ENCODE results near the gene SLF2. TPM values are rescaled to one million over a fixed set of nuclear protein-coding genes. Genes with fewer than 3 reads are reported as not detected.
"Not testable (repeated sequence)": the region's sequence is repeated elsewhere in the genome, so short reads cannot be mapped to it uniquely, and the experiment has no call there.

The SLF2 gene
- total RNA-seq, 3 donors from 2014 or later (not counting 1 experiment from before 2014, with no cell fraction given): 24.2 to 35.4 (median 30.9) TPM

GRCh38 chr10:100972115-100972903, 59.5 kb downstream of the SLF2 start:
- H3K4me1 Mint-ChIP-seq: peaks cover 9 to 27% of the 10 kb centered on the region in 2 donors
- no peak overlapping the region for H3K4me3 Mint-ChIP-seq

DNA sequence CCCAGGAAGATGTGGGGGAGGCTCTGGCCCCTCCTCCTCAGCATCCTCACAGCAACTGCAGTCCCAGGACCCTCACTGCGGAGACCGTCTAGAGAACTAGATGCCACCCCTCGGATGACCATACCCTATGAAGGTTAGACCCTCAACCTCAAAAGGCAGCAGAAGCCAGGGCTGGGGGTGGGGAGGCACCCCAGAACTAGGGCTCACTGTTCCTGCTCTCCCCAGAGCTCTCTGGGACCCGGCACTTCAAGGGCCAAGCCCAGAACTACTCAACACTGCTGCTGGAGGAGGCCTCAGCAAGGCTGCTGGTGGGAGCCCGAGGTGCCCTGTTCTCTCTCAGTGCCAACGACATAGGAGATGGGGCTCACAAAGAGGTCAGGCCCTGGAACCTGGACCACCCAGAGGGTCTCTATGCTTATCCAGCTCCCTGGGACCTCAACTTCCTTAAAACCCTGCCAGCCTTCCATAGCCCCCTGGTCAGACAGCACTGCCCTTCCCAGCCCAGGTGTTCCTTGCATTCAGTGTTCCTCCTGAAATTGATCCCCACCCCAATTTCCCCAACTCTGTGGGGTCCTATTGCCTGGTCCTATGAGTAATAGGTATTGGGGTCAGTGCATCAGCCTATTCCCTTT, 60.3 kb downstream of the SLF2 start:
- H3K4me1 ChIP-seq (ENCODE audit: control insufficient read depth, insufficient read depth, low read length): peaks cover 14% of the 10 kb centered on the region
- ATAC-seq (no peak), DNase-seq (no peak)
- TF ChIP-seq, protein P1, sequence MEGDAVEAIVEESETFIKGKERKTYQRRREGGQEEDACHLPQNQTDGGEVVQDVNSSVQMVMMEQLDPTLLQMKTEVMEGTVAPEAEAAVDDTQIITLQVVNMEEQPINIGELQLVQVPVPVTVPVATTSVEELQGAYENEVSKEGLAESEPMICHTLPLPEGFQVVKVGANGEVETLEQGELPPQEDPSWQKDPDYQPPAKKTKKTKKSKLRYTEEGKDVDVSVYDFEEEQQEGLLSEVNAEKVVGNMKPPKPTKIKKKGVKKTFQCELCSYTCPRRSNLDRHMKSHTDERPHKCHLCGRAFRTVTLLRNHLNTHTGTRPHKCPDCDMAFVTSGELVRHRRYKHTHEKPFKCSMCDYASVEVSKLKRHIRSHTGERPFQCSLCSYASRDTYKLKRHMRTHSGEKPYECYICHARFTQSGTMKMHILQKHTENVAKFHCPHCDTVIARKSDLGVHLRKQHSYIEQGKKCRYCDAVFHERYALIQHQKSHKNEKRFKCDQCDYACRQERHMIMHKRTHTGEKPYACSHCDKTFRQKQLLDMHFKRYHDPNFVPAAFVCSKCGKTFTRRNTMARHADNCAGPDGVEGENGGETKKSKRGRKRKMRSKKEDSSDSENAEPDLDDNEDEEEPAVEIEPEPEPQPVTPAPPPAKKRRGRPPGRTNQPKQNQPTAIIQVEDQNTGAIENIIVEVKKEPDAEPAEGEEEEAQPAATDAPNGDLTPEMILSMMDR (IDR thresholded peaks at IDR 0.05): no peak
- no peaks in the 10 kb centered on the region for H3K9me3 Mint-ChIP-seq
- H3K27me3 ChIP-seq (ENCODE audit: control insufficient read depth, insufficient read depth, low read length): no peaks in the 10 kb centered on the region
- H3K36me3 Mint-ChIP-seq: no peaks in the 10 kb centered on the region
- H3K4me3 Mint-ChIP-seq: no peak overlapping the region
- H3K4me1 Mint-ChIP-seq: peaks cover 9 to 27% of the 10 kb centered on the region in 2 donors
- no peak overlapping the region for H3K27ac ChIP-seq (ENCODE audit: low read length)
- no peaks in the 10 kb centered on the region for H3K36me3 ChIP-seq (ENCODE audit: control insufficient read depth, insufficient read depth, low read length)
- intact Hi-C loops (cut with micrococcal nuclease): no loop called here
- H3K9me3 ChIP-seq (ENCODE audit: control insufficient read depth, insufficient read depth, low read length): no peaks in the 10 kb centered on the region
- no peak overlapping the region for H3K27ac Mint-ChIP-seq
- no peaks in the 10 kb centered on the region for H3K27me3 Mint-ChIP-seq (ENCODE audit: low read depth in 2 of 2)
- no peak overlapping the region for H3K4me3 ChIP-seq (ENCODE audit: low read length)
- 92% methylated on average over 6 of the region's 6 CpGs for WGBS (ENCODE audit: insufficient coverage)

More at GRCh38 chr10:100972115-100972903, 59.5 kb downstream of the SLF2 start:
- H3K4me3 ChIP-seq (ENCODE audit: low read length): no peak overlapping the region
- no peaks in the 10 kb centered on the region for H3K9me3 Mint-ChIP-seq
- H3K27me3 ChIP-seq (ENCODE audit: control insufficient read depth, insufficient read depth, low read length): no peaks in the 10 kb centered on the region
- H3K36me3 ChIP-seq (ENCODE audit: control insufficient read depth, insufficient read depth, low read length): no peaks in the 10 kb centered on the region
- no peaks in the 10 kb centered on the region for H3K9me3 ChIP-seq (ENCODE audit: control insufficient read depth, insufficient read depth, low read length)
- WGBS (ENCODE audit: insufficient coverage): 89% methylated on average over 13 of the region's 13 CpGs
- H3K27ac ChIP-seq (ENCODE audit: low read length): no peak overlapping the region
- intact Hi-C loops (cut with micrococcal nuclease): no loop called here
- TF ChIP-seq, protein P1 (IDR thresholded peaks at IDR 0.05): no peak
- H3K27ac Mint-ChIP-seq: no peak overlapping the region
- no peaks in the 10 kb centered on the region for H3K36me3 Mint-ChIP-seq
- no peaks in the 10 kb centered on the region for H3K27me3 Mint-ChIP-seq (ENCODE audit: low read depth in 2 of 2)
- DNase-seq (no peak), ATAC-seq (no peak)
- H3K4me1 ChIP-seq (ENCODE audit: control insufficient read depth, insufficient read depth, low read length): peaks cover 14% of the 10 kb centered on the region

- H3K9me3 Mint-ChIP-seq; DNase-seq; H3K27me3 Mint-ChIP-seq (ENCODE audit: low read depth in 2 of 2); H3K4me3 Mint-ChIP-seq; H3K4me3 ChIP-seq (ENCODE audit: low read length); H3K36me3 ChIP-seq (ENCODE audit: control insufficient read depth, insufficient read depth, low read length); H3K36me3 Mint-ChIP-seq; H3K9me3 ChIP-seq (ENCODE audit: control insufficient read depth, insufficient read depth, low read length); H3K27ac Mint-ChIP-seq; H3K27ac ChIP-seq (ENCODE audit: low read length); H3K4me1 Mint-ChIP-seq; H3K27me3 ChIP-seq (ENCODE audit: control insufficient read depth, insufficient read depth, low read length); ATAC-seq; H3K4me1 ChIP-seq (ENCODE audit: control insufficient read depth, insufficient read depth, low read length); intact Hi-C loops (cut with micrococcal nuclease): not testable (repeated sequence)
- WGBS (ENCODE audit: insufficient coverage): 88% methylated on average over 8 of the region's 8 CpGs
These were observed 62.6 kb downstream of the SLF2 start for GRCh38 chr10:100975397-100975796.

DNA sequence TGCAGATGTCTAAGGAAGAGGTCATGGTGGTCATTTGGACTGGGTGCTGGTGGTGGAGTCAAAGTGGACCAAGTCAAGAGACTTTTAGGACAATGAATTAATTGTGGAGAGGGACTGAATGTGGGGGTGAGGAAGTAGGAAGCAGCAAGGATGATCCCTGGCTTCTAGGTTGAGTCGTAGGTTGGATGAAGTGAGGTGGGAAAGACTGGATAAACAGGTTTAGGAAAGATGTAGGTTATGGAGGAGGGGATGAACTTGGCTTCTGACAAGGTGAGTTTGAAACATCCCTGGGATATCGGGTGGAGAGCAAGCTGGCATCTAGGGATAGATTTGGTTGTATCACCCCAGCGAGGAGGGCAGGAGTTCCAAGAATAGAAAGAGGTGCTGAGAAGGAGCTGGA, 64.1 kb downstream of the SLF2 start:
- Histone ChIP-seq H3K9me3 (ENCODE audit: control insufficient read depth, insufficient read depth, low read length) (no peaks in the 10 kb centered on the region), H3K36me3 (ENCODE audit: control insufficient read depth, insufficient read depth, low read length) (peaks cover 14% of the 10 kb centered on the region), H3K27me3 (ENCODE audit: control insufficient read depth, insufficient read depth, low read length) (no peaks in the 10 kb centered on the region), H3K4me1 (ENCODE audit: control insufficient read depth, insufficient read depth, low read length) (no peaks in the 10 kb centered on the region), H3K4me3 (ENCODE audit: low read length) (no peak overlapping the region), H3K27ac (ENCODE audit: low read length) (no peak overlapping the region)
- DNase-seq (no peak), ATAC-seq (no peak)
- TF ChIP-seq, protein P1 (IDR thresholded peaks at IDR 0.05): no peak
- no peaks in the 10 kb centered on the region for H3K4me1 Mint-ChIP-seq
- H3K27ac Mint-ChIP-seq: no peak overlapping the region
- H3K4me3 Mint-ChIP-seq: no peak overlapping the region
- intact Hi-C loops (cut with micrococcal nuclease): no loop called here
- peaks cover 8% of the 10 kb centered on the region for H3K36me3 Mint-ChIP-seq
- H3K9me3 Mint-ChIP-seq: no peaks in the 10 kb centered on the region
- 89% methylated on average over 3 of the region's 3 CpGs for WGBS (ENCODE audit: insufficient coverage)
- no peaks in the 10 kb centered on the region for H3K27me3 Mint-ChIP-seq (ENCODE audit: low read depth in 2 of 2)
